Testis (tissue), 2 donors: ENCODE results near the gene PLXNB1.

Experiments
- POLR2A ChIP-seq: fragments of 450-650 bp; IDR thresholded peaks from one replicate; pipeline ENCODE4 v1.6.1; 2017; ENCODE audit warnings: antibody characterized with exemption, mild to moderate bottlenecking, moderate library complexity
- TF ChIP-seq, protein P1 (sequence below), 3 experiments: fragments of 450-650 bp in 2 of 3; fragments of 200-600 bp in 1 of 3; sonication (generic) in 1 of 3; IDR thresholded peaks; one replicate each; pipeline ENCODE4 v1.5.1; 2016 to 2019; ENCODE audit warnings: antibody characterized with exemption in 3 of 3, mild to moderate bottlenecking in 2 of 3, moderate library complexity in 1 of 3

DNA sequence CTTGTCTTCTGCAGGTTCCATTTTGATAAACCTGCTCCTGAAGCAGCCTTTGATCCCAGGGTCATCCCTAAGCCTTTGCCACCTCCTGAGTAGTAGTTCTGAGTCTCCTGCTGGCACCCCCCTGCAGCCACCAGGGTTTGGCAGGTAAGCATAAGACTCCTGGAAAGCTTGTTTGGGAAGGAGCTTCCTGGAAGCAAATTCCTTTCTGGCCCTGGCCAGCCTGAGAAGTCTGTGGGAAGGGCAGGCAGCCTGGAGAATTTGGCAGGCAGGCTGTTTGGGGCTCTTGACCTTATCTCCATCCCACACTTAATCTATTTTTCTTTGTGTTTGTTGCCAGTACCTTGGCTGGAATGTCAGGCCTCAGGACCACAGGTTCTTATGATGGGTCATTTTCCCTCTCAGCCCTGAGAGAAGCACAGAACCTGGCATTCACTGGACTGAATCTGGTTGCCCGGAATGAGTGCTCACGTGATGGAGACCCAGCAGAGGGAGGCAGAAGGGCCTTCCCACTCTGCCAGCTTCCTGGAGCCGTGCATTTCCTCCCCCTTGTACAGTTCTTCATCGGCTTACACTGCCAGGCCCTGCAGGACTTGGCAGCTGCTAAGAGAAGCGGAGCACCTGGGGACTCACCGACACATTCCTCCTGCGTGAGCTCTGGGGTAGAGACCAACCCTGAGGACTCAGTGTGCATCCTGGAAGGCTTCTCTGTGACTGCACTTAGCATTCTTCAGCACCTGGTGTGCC, 30.1 kb upstream of the PLXNB1 start:
- TF ChIP-seq, protein P1, sequence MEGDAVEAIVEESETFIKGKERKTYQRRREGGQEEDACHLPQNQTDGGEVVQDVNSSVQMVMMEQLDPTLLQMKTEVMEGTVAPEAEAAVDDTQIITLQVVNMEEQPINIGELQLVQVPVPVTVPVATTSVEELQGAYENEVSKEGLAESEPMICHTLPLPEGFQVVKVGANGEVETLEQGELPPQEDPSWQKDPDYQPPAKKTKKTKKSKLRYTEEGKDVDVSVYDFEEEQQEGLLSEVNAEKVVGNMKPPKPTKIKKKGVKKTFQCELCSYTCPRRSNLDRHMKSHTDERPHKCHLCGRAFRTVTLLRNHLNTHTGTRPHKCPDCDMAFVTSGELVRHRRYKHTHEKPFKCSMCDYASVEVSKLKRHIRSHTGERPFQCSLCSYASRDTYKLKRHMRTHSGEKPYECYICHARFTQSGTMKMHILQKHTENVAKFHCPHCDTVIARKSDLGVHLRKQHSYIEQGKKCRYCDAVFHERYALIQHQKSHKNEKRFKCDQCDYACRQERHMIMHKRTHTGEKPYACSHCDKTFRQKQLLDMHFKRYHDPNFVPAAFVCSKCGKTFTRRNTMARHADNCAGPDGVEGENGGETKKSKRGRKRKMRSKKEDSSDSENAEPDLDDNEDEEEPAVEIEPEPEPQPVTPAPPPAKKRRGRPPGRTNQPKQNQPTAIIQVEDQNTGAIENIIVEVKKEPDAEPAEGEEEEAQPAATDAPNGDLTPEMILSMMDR (IDR thresholded peaks at IDR 0.05): no peak
- TF ChIP-seq POLR2A: no peak
